Measurements from ENCODE around the gene CFAP61.
"Not testable (repeated sequence)": the region's sequence is repeated elsewhere in the genome, so short reads cannot be mapped to it uniquely, and the experiment has no call there.

CFAP61 gene

DNA sequence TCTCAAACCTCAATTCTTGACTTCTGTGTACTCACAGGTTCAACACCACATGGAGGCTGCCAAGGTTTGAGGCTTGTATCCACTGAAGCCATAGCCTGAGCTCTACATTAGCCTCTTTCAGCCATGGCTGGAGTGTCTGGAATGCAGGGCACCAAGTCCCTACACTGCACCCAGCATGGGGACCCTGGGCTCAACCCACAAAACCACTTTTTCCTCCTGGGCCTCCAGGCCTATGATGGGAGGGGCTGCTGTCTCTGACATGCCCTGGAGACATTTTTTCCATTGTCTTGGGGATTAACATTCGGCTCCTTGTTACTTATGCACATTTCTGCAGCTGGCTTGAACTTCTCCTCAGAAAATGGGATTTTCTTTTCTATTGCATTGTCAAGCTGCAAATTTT lies 192.1 kb downstream of the CFAP61 start:
- not testable (repeated sequence) for DNase-seq

DNA sequence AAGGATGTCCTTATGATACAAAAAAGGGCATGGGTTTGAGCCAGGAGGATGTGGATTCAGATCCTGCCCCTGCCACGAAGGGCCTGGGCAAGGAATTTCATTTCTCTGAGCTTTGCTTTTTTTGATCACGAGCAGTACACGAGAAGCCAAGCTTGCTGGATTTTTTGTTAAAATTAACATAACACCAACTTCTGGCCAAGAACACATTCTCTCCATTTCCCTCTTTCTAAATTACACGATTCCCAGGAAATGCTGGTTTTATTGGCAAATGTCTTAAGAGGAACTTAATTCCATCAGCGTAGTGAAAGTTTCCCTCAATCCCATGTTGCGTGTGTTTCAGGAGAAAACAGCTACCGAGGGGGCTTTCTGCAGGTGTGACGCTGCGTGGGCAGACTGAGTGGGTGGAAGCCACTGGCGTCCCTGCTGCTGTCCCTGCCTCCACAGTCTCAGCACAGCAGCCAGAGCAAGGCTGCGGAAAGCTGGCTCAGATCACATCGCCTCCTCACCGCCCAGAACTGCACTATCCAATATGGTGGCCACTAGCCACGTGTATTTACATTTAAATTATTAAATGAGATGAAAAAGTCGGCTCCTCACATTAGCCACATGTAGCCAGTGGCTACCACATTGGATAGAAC lies 194.8 kb downstream of the CFAP61 start:
- no peak for DNase-seq

DNA sequence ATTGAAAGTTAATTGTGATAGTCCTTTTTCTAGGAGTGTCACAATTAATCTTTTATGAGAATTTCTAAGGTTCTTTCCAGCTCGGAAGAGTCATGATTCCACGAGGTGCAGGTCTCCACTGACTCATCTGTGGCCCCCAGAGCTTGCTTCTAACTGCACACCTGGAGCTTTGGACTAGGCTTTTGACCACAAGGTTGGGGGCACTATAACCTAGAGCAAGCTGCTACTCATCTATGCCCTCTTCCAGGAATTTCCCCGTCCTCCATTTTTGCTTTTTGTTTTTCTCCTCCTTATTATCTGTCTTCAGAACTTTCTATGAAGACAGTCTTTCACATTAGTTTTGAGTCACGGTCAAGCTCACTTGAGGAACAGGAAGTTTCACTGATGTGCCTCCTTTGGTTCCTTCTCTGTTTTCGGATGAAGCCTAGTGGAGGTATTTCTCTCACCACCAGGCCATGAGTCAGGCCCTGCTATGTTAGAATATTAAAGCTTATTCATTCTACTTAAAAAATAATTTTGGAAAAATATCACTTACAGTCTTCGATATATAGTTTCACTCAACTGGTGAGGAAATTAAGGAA lies 196.4 kb downstream of the CFAP61 start:
- no peak for DNase-seq

DNA sequence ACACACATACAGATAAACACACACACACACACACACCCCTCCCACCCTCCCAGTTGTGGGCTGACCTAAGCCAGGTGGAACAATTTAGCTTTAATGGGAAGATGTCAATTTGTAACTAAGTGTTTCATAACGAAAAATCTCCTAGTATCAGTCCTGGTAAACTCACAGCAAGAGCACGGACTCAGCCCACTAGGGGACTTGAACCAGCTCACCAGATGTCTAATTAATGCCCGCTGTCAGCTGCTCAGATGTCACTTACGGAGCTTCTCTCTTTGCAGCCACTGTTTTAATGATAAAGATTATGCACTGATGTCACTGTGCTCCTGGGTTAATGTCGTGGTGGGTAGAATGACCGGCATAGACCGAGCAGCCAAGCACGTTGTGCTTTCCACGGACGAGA lies 199.0 kb downstream of the CFAP61 start:
- DNase-seq: no peak

DNA sequence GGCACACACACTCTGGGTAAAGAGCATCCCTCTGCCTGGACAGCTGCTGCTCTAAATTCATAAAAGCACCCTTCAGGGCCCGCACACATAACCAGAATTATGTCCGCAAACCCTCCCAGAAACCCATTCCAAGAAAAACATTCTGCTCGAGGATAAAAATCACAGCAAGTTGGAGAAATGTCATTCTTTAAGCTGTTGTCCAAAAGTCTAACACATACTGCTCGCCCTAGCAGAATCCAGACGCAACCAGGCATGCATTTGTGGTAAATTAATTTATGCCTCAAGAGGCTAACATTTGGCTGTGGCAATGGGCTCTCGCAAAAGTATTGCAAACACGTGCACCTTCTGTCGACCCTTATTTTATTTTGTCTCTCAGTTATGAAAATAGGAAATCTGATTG lies 199.5 kb downstream of the CFAP61 start:
- no peak for DNase-seq

DNA sequence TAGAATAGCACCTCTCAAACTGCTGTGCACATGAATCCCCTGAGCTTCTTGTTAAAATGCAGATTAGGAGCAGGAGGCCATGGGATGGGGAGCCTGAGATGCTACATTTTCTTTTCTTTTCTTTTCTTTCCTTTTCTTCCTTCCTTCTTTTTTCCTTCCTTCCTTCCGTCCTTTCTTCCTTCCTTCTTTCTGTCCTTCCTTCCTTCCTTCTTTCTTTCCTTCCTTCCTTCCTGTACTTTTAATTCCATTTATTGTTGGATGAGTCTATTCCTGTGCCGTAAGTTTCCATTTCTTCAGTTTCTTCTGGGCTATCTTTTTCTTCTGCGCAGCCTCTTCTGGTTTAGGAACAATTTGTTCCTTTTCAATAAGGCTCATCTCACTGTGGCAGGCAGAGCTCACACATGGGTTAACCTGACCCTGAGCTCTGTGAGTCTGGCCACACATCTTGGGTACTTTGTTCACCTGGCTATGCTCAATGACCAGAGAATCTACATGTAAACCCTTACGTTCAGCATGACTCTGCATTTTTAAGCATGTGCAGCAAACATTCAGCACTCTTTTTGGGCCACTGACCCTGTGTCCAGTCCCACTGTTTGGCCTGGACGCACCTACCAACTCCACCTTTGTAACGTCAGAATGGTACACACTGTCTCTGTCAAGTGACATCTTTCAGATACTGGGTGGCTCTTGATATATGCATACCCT lies 200.9 kb downstream of the CFAP61 start:
- no peak for DNase-seq

DNA sequence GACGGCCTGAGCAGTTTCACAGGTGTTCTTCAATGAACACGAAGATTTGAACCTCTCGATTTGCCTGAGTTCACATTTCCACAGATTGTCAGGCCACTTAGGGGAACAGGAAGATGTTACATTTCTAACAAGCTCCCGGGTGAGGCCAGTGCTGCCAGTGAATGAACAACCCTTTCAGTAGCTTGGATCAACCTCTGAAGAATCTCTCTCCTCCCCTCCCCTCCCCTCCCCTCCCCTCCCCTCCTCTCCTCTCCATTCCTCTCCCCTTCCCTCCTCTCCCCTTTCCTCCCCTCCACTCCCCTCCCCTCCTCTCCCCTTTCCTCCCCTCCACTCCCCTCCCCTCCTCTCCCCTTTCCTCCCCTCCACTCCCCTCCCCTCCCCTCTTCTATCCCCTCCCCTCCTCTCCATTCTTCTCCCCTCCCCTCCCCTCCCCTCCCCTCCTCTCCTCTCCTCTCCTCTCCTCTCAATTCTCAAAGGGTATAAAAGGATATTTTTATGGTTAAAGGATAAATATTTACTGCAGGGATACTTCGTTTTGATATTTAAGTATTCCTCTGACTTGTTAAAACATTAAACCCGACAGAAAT lies 201.5 kb downstream of the CFAP61 start:
- no peak for DNase-seq

DNA sequence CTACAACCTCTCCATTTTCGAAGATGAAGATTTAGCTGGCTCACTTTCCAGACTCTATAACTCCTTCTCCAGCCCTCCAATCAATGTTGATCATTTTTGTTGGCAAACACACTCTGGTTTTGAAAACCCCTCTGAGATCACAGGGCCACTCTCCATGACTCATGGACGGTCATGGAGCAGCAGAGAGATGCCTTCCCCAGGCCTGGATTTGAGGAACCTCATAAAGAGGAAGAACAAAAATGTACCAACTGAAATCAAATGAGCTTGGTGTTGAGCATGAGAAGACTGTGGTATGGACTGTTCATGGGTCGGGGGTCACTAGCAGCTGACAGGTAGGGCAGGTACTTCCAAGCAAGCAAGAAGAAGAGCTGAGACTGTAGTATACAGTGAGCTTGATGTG lies 202.8 kb downstream of the CFAP61 start:
- DNase-seq: no peak

DNA sequence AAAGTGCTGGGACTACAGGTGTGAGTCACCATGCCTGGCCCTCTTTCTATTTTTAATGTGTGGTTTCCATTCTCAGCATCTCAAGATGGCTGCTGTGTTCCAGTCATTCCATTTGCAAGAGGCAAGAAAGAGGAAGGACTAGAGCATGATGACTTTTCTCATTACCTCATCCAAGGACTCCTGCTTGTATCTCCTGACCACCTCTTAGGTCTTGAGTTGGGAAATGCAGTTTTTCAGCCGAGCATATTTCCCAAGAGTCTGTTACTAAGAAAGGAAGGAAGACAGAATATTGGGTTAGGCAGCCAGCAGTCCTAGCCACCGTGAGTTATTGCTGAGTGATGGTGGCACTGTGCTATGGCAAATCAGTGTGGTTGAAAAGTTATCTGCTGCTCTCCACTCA lies 207.2 kb downstream of the CFAP61 start:
- DNase-seq: no peak

DNA sequence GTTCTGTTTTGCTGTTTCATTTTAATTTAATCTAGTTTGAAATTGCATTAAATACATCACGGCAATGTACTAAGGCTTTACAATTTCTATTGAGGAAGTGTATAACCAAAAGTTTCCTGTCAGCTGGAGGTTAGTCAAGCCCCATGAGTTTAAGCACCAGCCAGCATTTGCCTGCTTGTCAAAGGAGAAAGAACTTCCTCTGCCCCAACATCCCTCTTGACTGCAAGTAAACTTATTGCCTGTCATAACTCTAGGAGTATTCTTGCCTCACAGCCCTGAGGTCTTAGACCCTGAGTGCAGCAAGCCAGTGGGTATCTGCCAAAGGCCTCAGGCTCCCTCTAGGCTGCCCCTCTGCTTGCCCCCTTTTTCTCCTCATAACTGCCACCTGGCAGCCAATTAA lies 208.8 kb downstream of the CFAP61 start:
- no peak for DNase-seq

DNA sequence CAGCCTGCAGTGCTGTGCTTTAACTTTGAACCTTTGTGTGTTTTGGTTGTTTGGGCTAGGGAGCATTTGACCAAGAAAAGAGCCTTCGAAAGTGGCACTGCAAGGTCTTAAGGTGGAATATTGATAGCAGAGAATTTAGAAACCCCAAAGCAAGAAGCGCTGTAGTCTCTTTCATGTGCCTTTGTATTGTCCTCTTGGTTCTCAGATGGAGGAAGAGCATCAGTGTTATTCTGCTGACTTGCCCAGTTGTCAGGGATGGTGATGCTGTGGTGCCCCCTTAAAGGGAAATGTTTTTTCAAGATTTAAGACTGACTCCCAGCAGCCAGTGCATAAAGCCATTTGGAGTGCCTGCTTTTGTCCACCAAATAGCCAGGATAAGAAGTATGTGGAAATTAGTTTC lies 212.9 kb downstream of the CFAP61 start:
- no peak for DNase-seq

DNA sequence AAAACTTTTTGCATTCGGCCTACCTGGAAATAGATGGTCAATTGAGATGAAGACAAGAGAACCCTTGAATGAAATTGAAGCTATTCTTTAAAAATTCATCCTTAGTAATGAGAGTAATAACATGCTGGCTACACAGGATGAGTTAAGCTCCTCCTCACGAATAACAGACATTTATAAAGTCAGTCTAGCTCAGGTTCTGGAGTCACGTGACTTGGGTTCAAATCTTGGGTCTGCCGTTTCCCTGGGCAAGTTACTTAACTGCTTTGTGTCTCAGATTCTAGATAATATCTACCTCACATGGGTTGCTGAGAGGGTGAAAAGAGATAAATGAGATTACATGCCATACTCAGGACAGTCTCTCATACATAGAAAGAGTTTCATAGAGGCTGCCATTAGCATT lies 214.2 kb downstream of the CFAP61 start:
- DNase-seq: no peak

DNA sequence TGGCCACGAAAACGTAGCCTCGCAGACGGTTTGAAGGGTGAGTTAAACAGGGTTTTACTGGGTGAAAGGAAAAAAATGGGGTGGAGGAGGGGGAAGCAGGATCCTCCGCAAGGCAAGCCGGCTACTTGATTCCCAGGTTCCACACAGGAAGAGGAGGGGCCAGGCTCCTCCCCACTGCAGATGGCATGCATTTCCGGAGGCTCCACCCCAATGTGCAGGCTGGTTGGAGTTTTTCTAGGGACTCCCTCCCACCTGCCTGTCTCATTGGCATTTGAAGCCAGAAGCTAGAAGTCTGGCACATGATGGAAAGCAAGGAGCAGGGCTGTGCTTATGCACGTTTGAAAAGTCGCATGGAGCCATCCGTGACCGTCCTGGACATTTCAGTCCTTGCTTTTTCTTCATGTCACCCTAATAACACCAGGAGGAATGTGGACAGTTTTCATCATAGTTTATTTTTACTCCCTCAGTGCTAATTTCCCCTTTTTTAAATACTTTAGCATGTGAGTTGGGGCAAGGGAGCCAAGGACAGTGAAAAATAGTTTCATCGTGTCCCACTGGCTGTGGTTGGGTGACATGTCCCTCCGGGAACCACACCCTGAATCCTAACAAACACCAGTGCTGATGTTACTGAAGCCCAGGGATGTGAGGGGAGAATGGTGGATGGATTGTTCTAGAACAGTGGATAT lies 215.5 kb downstream of the CFAP61 start:
- no peak for DNase-seq

DNA sequence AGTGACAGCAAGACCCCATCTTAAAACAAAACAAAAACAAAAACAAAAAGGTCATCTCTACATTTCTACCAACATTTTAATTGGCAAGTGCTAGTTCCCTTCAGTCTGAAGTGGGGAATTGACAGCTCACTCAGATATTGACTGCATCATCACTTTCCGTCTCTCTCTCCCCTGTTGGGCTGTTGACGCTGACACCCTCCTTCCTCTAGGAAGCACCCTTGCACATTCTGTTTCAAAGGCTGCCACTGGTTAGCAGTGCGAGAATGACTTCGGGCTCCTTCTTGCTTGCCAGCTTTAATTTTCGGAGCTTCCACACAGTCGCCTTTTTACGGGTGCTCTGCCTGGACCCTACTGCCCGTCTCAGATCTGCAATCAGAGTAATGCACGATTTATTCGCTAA lies 218.9 kb downstream of the CFAP61 start:
- DNase-seq: no peak

DNA sequence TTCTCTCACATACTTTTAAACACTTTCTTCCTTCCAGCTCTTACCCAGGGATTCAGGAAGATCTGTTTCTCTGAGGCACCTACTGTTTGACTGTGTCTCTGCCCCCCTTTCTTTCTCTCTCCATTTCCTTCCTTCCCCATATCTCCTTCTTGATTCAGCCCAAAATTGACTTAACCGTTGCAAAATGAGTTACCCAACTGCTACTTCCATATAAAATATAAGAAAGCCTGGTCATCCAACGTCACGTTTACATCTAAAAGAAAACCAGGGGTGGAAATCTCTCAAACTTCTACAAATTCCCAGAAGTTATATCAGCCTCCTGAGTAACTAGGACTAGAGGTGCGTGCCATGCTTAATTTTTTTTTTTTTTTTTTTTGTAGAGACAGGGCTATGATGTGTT lies 220.4 kb downstream of the CFAP61 start:
- no peak for DNase-seq

DNA sequence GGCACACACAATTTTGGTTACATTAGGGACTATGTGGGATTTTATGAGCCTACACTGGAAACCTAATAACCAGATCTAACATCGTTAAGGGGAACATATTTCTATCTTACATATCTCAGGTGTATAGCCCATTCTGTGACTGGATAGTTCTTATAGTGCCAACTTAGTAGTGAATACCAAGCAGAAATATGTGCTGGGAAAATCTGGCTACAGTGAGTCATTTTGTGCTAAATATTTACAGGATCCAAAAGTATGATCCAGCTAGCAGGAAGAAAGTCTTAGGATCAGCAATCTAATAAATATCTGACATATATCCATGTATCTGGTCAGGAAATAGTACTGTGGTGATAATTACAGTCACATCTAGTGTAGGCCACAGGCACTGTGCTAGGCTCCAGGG lies 221.0 kb downstream of the CFAP61 start:
- no peak for DNase-seq

DNA sequence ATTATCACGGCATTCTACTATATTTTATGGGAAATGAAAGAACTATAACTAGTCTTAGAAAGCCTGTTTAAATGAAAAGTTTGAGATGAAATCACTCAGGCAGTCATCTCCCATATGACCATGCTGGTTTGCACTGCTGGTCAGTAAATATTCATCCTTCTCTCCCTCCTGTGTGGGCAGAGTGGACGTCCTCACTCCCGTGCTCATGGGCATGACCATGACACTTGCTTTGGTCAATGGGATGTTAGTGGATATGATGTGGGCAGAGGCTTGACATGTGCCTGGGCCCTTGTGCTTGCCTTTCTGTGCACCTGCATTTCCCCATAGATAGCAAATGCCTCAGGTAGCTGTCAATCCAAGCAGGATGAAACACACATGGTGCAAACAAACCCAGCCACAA lies 222.5 kb downstream of the CFAP61 start:
- no peak for DNase-seq

DNA sequence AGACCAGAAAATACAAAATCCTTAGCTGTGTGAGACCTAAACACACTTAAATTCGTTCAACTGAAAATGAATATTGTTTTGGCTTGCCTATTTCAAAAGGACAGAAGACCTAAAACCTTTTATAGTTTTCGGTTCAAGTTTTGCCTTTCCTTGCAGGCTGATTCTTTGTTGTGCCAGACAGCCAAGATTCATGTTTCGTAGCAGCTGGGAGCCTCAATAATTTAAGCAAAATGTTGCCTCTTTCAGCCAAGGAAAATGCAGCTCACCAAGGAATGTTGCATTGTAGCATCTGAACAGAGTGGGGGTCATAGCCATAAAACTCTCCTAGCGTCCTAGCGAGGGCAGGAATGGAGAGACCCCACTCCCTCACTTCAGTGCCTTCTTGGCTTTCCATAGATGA lies 223.3 kb downstream of the CFAP61 start:
- DNase-seq: no peak

DNA sequence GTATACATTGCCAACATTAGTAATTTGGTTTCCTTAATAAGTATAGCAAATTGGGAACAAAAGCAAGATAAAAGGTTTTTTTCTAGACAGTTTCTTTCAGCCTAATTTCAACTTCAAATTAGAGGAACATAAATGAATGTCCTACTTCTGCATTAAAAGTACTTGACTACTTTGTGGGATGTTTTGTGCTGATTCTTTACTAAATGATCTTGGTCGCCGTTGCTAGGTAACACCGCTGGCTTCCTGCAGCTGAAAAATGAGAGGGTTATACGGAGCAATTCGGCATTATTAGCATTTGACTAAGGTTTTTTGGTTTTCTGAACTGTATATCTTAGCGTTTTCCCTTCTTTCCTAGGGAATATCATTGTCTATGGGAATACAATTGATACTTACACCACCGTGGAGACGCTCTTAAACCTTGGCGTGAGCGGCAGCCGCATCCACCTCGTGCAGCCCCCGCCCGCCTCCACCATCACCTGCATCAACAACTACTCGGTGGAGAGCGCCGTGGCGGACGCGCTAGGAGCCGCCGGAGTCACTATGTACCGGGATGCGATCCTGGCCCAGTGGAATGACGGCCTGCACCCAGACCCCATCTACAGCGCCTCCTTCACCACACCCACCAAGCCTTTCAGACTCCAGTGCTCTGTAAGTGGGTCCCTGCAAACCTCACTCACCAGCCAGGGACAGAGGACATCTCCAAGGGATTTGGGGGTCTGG lies 224.6 kb downstream of the CFAP61 start:
- no peak for DNase-seq

DNA sequence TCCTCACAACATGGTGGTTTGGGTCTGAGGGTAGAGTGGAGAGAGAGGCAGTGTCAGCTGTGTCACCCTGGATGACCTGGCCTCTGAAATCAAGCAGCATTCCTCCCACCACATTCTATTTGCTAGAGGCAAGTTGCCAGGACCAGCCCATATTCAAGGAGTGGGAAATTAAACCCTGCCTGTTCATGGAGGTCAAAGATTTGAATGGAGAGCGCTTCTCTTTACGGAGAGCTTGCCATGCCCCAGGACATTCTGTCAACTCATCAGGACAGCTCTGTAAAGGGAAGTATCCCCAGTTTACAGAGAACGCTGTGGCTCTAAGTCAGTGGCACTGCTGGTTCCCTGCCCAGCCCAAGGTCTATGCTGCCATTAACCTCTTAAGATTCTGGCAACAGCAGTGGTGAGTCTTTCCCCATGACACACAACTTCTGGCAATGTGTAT lies 225.6 kb downstream of the CFAP61 start:
- DNase-seq: no peak

DNA sequence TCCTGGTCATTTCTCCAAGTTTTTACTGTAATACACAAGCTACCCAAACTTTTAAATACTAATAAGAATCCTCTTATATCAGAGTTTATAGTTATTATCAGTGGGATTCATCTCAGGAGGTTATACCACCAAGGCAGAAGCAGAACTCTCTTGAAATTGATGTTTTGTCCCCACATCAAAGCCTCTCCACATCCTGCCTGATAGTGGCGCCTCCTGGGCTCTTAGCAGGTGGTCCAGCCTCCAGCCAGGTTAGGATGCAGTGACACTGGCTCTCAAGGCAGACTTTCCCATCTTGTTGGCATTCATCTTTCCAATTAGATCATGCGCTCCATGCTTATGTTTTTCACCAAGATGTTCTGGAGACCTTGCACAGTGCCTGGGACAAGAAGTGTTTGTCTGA lies 233.7 kb downstream of the CFAP61 start:
- DNase-seq: no peak

DNA sequence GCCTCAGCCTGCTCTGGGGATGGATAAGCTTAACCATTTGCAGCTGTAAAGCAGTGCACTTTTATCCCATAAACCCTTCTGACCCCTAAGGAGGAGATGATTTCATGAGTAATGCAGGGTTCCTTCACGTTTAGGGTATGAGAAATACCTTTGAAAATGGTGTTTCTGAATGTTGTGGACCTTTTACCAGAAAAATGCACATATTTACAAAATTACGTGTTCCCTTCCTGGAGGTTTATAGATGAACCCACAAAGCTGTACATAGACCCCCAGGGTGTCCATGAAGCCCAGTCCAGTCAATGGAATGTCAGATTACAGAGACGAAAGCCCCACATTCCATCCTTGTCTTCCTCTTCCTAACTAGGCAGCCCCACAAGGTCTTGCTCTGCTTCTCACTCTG lies 237.0 kb downstream of the CFAP61 start:
- no peak for DNase-seq

DNA sequence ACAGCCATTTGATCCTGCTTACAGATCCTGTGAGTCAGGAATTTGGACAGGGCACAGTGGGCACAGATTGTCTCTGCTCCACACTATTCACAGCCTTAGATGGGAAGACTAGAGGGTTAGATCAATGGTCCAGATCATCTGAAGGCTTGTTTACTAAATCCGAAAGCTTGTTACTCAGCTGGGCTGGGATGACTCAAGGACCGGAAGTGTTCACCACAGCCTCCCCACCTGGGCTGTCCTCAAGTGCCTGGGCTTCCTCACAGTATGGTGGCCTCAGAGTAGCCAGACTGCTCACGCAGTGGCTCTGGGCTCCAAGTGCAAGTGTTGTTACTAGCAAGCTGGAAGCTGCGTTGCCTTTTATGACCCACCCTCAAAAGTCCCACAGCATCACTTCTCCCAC lies 240.1 kb downstream of the CFAP61 start:
- no peak for DNase-seq
